A549 (cell line): Measurements from ENCODE around the gene HOXD9. TPM values are rescaled to one million over a fixed set of nuclear protein-coding genes. Genes with fewer than 3 reads are reported as not detected.

ENCODE experiments used
- ATAC-seq, 2 experiments: fragments of 200-7000 bp in 1 of 2; fragments of >200 bp in 1 of 2; cut with Nextera tagmentation in 1 of 2; cut with Tn5 transposase in 1 of 2; 3 replicates each; pipeline versions ENCODE4 v1.8.0 to v1.9.1; 2018 to 2020; ENCODE audit warnings: mild to moderate bottlenecking in 1 of 2, moderate library complexity in 1 of 2
- CTCF ChIA-PET: fragments of 300-600 bp; sonication (Branson Sonifier 250); formaldehyde crosslinking; extraction: SDS; loops from one replicate; lab custom pipeline; 2021; ENCODE audit warnings: antibody characterized with exemption, inconsistent platforms; lab: Yijun Ruan, JAX
- POLR2A ChIA-PET: fragments of 350-600 bp; formaldehyde crosslinking; extraction: SDS; loops from one replicate; lab custom pipeline; 2021; ENCODE audit warnings: antibody characterized with exemption, inconsistent platforms; lab: Yijun Ruan, JAX
- DNase-seq, 2 experiments: peaks; one replicate each; pipeline versions ENCODE4 v3.0.0 to v3.0.0-alpha.2; 2011 to 2016; ENCODE audit warnings: low read depth in 1 of 2, low spot score in 1 of 2
- FAIRE-seq: peaks from 2 replicates; lab custom pipeline; 2011; peaks lifted over from hg19 to GRCh38; lab: Jason Lieb, UNC
- H3K27ac ChIP-seq, 2 experiments: fragments of >200 bp; sonication (Bioruptor Twin); formaldehyde crosslinking; 3 replicates each; pipeline ENCODE4 v1.5.1; 2016 to 2017
- H3K4me1 ChIP-seq: fragments of >200 bp; sonication (Bioruptor Twin); formaldehyde crosslinking; 3 replicates; pipeline ENCODE4 v1.6.1; 2016
- H3K4me2 ChIP-seq: fragments of >200 bp; sonication (Bioruptor Twin); formaldehyde crosslinking; 3 replicates; pipeline ENCODE4 v1.6.1; 2016
- H3K4me3 ChIP-seq: fragments of >200 bp; sonication (Bioruptor Twin); formaldehyde crosslinking; 3 replicates; pipeline ENCODE4 v1.5.1; 2016
- H3K9me3 ChIP-seq: fragments of >200 bp; sonication (Bioruptor Twin); formaldehyde crosslinking; 3 replicates; pipeline ENCODE4 v1.6.1; 2016
- ATOH8 ChIP-seq: fragments of 250-450 bp; sonication (Bioruptor Pico); IDR thresholded peaks from 2 replicates; pipeline ENCODE4 v1.5.0; 2020; ENCODE audit warnings: low read depth, mild to moderate bottlenecking, moderate library complexity
- BCL3 ChIP-seq: fragments of >200 bp; sonication (Bioruptor Twin); formaldehyde crosslinking; IDR thresholded peaks from 3 replicates; pipeline ENCODE4 v1.6.1; 2016
- CBX2 ChIP-seq: fragments of 200-600 bp; sonication (generic); IDR thresholded peaks from 2 replicates; pipeline ENCODE4 v1.6.1; 2016; ENCODE audit warnings: low read depth, mild to moderate bottlenecking, borderline replicate concordance
- CBX8 ChIP-seq: fragments of 200-600 bp; sonication (generic); IDR thresholded peaks from 2 replicates; pipeline ENCODE4 v1.6.1; 2016
- CHD4 ChIP-seq: fragments of 200-600 bp; sonication (generic); IDR thresholded peaks from 2 replicates; pipeline ENCODE4 v1.6.1; 2016; ENCODE audit warnings: antibody characterized with exemption, mild to moderate bottlenecking, borderline replicate concordance
- EHF ChIP-seq: fragments of 250-450 bp; sonication (Bioruptor Pico); IDR thresholded peaks from 2 replicates; pipeline ENCODE4 v1.5.0; 2020; ENCODE audit warnings: mild to moderate bottlenecking
- EHMT2 ChIP-seq: fragments of 200-600 bp; sonication (generic); IDR thresholded peaks from 2 replicates; pipeline ENCODE4 v1.6.1; 2016; ENCODE audit warnings: antibody characterized with exemption, low read depth, mild to moderate bottlenecking, moderate library complexity
- HES2 ChIP-seq: fragments of >200 bp; sonication (Bioruptor Twin); formaldehyde crosslinking; IDR thresholded peaks from 2 replicates; pipeline ENCODE4 v1.6.1; 2016
- HEYL ChIP-seq: fragments of 250-450 bp; sonication (Bioruptor Pico); IDR thresholded peaks from 2 replicates; pipeline ENCODE4 v1.8.0; 2021; ENCODE audit warnings: mild to moderate bottlenecking, moderate library complexity
- HOXA7 ChIP-seq: fragments of 250-450 bp; sonication (Bioruptor Pico); IDR thresholded peaks from 2 replicates; pipeline ENCODE4 v1.5.0; 2020; ENCODE audit warnings: mild to moderate bottlenecking, moderate library complexity
- JUN ChIP-seq, 2 experiments: fragments of >200 bp; sonication (Bioruptor Twin); formaldehyde crosslinking; IDR thresholded peaks; 2 replicates in 1 of 2; 3 replicates in 1 of 2; pipeline ENCODE4 v1.6.1; 2016 to 2017
- MAX ChIP-seq: IDR thresholded peaks from 2 replicates; pipeline ENCODE4 v1.6.1; 2012
- MYC ChIP-seq: IDR thresholded peaks from 2 replicates; pipeline ENCODE4 v1.6.1; 2012; ENCODE audit warnings: mild to moderate bottlenecking, inconsistent platforms, low read length, improper control_type of control experiment, borderline replicate concordance
- NR3C1 ChIP-seq: fragments of >200 bp; sonication (Bioruptor Twin); formaldehyde crosslinking; IDR thresholded peaks from 3 replicates; pipeline ENCODE4 v1.6.1; 2017
- POLR2A ChIP-seq: IDR thresholded peaks from 2 replicates; pipeline ENCODE4 v1.6.1; 2012; ENCODE audit warnings: mild to moderate bottlenecking, low read length
- POLR2AphosphoS2 ChIP-seq: conservative IDR thresholded peaks from 2 replicates; pipeline ENCODE4 v1.6.1; 2012; ENCODE audit warnings: low read length, improper control_type of control experiment, inconsistent platforms
- RCOR1 ChIP-seq: fragments of 150-350 bp; IDR thresholded peaks from 2 replicates; pipeline ENCODE4 v1.6.1; 2014; ENCODE audit warnings: antibody characterized with exemption, low read length, low read depth
- RFX5 ChIP-seq: fragments of 450-650 bp; IDR thresholded peaks from 2 replicates; pipeline ENCODE4 v1.7.1; 2014; ENCODE audit warnings: antibody characterized with exemption, mild to moderate bottlenecking, moderate library complexity
- TFCP2L1 ChIP-seq: fragments of 250-450 bp; sonication (Bioruptor Pico); IDR thresholded peaks from 2 replicates; pipeline ENCODE4 v1.5.0; 2021; ENCODE audit warnings: mild to moderate bottlenecking
- USF2 ChIP-seq: fragments of 450-650 bp; IDR thresholded peaks from 2 replicates; pipeline ENCODE4 v1.6.1; 2014; ENCODE audit warnings: antibody characterized with exemption
- ZNF302 ChIP-seq: fragments of 250-450 bp; sonication (Bioruptor Pico); IDR thresholded peaks from 2 replicates; pipeline ENCODE4 v1.9.0; 2021; ENCODE audit warnings: inconsistent platforms, mild to moderate bottlenecking, moderate library complexity
- WGBS: methylation state at CpG from one replicate; pipeline ENCODE4 v1.1.6; 2017; ENCODE audit errors: missing lambda C conversion rate; 5-methylcytosine and 5-hydroxymethylcytosine counted together
- polyA plus RNA-seq, 4 experiments: library from polyadenylated mRNA; depleted of rRNA in 3 of 4; stranded (reverse); fragments of >200 nt; fragmentation: RNase III in 1 of 4; extraction: RNeasy Plus Mini Kit Qiagen cat#74134 plus additional on column Dnase treatment in 1 of 4; gene quantifications; 2 replicates in 3 of 4; 3 replicates in 1 of 4; pipeline ENCODE4 v1.2.3, GENCODE V29; 2011 to 2017

Gene HOXD9
- polyA plus RNA-seq, 2 of the 4 experiments (the other 2 are of a cell fraction), result 0.45 to 1.0 TPM

- no peak for DNase-seq
- POLR2A ChIA-PET, result no interaction called here
- H3K4me3 ChIP-seq, result no peak overlapping the region
- whole genome bisulfite sequencing, result 70% methylated on average over 6 of the region's 6 CpGs
- TF ChIP-seq CHD4, result no peak
- TF ChIP-seq BCL3, result no peak
- no peak for TF ChIP-seq JUN (IDR thresholded peaks at IDR 0.05)
- TF ChIP-seq EHF, result no peak
- TF ChIP-seq CBX8, result no peak
- no peak for TF ChIP-seq MAX
- no peak for TF ChIP-seq HEYL (CRISPR knock-in tag)
- no peak for TF ChIP-seq ZNF302 (CRISPR knock-in tag)
- no peak for TF ChIP-seq RFX5
- no peak for TF ChIP-seq POLR2AphosphoS2
- TF ChIP-seq RCOR1, result no peak
- TF ChIP-seq USF2, result no peak
- no peak for TF ChIP-seq MYC
- TF ChIP-seq POLR2A, result no peak
- no peak for TF ChIP-seq TFCP2L1 (CRISPR knock-in tag)
- no peak for TF ChIP-seq ATOH8 (CRISPR knock-in tag)
- TF ChIP-seq HES2, result no peak
- TF ChIP-seq NR3C1, result no peak
- no peak for TF ChIP-seq HOXA7 (CRISPR knock-in tag)
- TF ChIP-seq, all 56 proteins: peak for 0
- no peak for FAIRE-seq
- H3K27ac ChIP-seq, result no peak overlapping the region
- CTCF ChIA-PET, result interaction anchor here (1.2 to 11.6 kb wide), 3 partner anchors 309 to 507 kb away, joined by 5 to 196 read pairs (median 5); no protein-coding TSS in a partner anchor
- H3K4me2 ChIP-seq, result no peak overlapping the region
- no peak for ATAC-seq
- no peaks in the 10 kb centered on the region for H3K9me3 ChIP-seq
- H3K4me1 ChIP-seq, result no peaks in the 10 kb centered on the region
Measured at GRCh38 chr2:176146101-176146500, 23.6 kb downstream of the HOXD9 start.

GRCh38 chr2:176146645-176147044 lies 24.1 kb downstream of the HOXD9 start:
- no peak overlapping the region for H3K27ac ChIP-seq
- ChIA-PET CTCF (interaction anchor here (1.2 to 11.6 kb wide), 3 partner anchors 308 to 507 kb away, joined by 5 to 196 read pairs (median 5); no protein-coding TSS in a partner anchor), POLR2A (no interaction called here)
- DNase-seq (no peak), ATAC-seq (no peak), FAIRE-seq (no peak)
- H3K4me2 ChIP-seq, result no peak overlapping the region
- no peak overlapping the region for H3K4me3 ChIP-seq
- H3K4me1 ChIP-seq, result no peaks in the 10 kb centered on the region
- H3K9me3 ChIP-seq, result no peaks in the 10 kb centered on the region
- TF ChIP-seq EHMT2 (no peak), CBX2 (no peak), ATOH8 (CRISPR knock-in tag) (no peak), CHD4 (no peak)
